Gastroesophageal sphincter (tissue), 3 donors: ENCODE measurements around the gene NAMPT.
A peak's percentile ranks its signal among the peaks of the same experiment; 100 is the strongest.

ENCODE experiments used
- POLR2AphosphoS5 ChIP-seq: sonication (generic); formaldehyde crosslinking; IDR thresholded peaks from one replicate; pipeline ENCODE4 v1.6.1; 2017; ENCODE audit warnings: antibody characterized with exemption
- TF ChIP-seq, protein P1 (sequence below), 4 experiments: fragments of 200-600 bp in 2 of 4; fragments of 450-650 bp in 2 of 4; sonication (generic) in 1 of 4; IDR thresholded peaks; one replicate each; pipeline ENCODE4 v1.5.1; 2017 to 2019; ENCODE audit warnings: antibody characterized with exemption in 4 of 4, mild to moderate bottlenecking in 2 of 4, moderate library complexity in 2 of 4

- TF ChIP-seq, protein P1, sequence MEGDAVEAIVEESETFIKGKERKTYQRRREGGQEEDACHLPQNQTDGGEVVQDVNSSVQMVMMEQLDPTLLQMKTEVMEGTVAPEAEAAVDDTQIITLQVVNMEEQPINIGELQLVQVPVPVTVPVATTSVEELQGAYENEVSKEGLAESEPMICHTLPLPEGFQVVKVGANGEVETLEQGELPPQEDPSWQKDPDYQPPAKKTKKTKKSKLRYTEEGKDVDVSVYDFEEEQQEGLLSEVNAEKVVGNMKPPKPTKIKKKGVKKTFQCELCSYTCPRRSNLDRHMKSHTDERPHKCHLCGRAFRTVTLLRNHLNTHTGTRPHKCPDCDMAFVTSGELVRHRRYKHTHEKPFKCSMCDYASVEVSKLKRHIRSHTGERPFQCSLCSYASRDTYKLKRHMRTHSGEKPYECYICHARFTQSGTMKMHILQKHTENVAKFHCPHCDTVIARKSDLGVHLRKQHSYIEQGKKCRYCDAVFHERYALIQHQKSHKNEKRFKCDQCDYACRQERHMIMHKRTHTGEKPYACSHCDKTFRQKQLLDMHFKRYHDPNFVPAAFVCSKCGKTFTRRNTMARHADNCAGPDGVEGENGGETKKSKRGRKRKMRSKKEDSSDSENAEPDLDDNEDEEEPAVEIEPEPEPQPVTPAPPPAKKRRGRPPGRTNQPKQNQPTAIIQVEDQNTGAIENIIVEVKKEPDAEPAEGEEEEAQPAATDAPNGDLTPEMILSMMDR (IDR thresholded peaks at IDR 0.05), result no peak
- peak; percentile 3 for TF ChIP-seq POLR2AphosphoS5
Measured at GRCh38 chr7:106262221-106262881, 22.4 kb downstream of the NAMPT start.
